Right lobe of liver (tissue), 4 donors: ENCODE data around the gene RTL1.

Experiments used
- CTCF ChIP-seq, 4 donors: fragments of 200-600 bp in 3 of 4; fragments of 450-650 bp in 1 of 4; IDR thresholded peaks; one replicate each; pipeline versions ENCODE4 v1.5.1 to v1.8.0; 2016 to 2022; ENCODE audit warnings: antibody characterized with exemption in 4 of 4, mild to moderate bottlenecking in 2 of 4
- POLR2A ChIP-seq: fragments of 450-650 bp; IDR thresholded peaks from one replicate; pipeline ENCODE4 v1.6.1; 2017; ENCODE audit warnings: antibody characterized with exemption, mild to moderate bottlenecking
- donor health status: DM: no; HTN: no; CAD: no.
- donor health status: DM: no; HTN: no; CAD: no.
- donor health status: DM: no; HTN: yes; CAD: no.

GRCh38 chr14:100902295-100903133, 1.0 kb downstream of the RTL1 start:
- no peak for TF ChIP-seq CTCF (IDR thresholded peaks at IDR 0.05)
- TF ChIP-seq POLR2A: no peak
